Chondrocyte (in vitro differentiated cells): ENCODE results near the gene TOX4. TPM values are rescaled to one million over a fixed set of nuclear protein-coding genes. Genes with fewer than 3 reads are reported as not detected.

Experiments
- DNase-seq: peaks from one replicate; pipeline ENCODE4 v3.0.0; 2021; ENCODE audit warnings: mixed read lengths, low spot score
- H3K27ac Mint-ChIP-seq: one replicate; pipeline ENCODE4 v1.8.0; 2021; ENCODE audit warnings: mild to moderate bottlenecking, moderate library complexity, mixed read lengths; ENCODE audit not compliant: unreplicated experiment
- H3K27me3 Mint-ChIP-seq: 2 replicates; pipeline ENCODE4 v1.8.0; 2021; ENCODE audit warnings: low read depth, mixed read lengths
- H3K36me3 Mint-ChIP-seq: 2 replicates; pipeline ENCODE4 v1.8.0; 2021; ENCODE audit warnings: low read depth, mixed read lengths
- H3K4me1 Mint-ChIP-seq: 2 replicates; pipeline ENCODE4 v1.8.0; 2021; ENCODE audit warnings: low read depth, mild to moderate bottlenecking, mixed read lengths
- H3K4me3 Mint-ChIP-seq: one replicate; pipeline ENCODE4 v1.8.0; 2021; ENCODE audit warnings: mild to moderate bottlenecking, moderate library complexity, mixed read lengths; ENCODE audit not compliant: unreplicated experiment
- H3K9me3 Mint-ChIP-seq: 2 replicates; pipeline ENCODE4 v1.8.0; 2021; ENCODE audit warnings: low read depth, mixed read lengths
- total RNA-seq: library from RNA; stranded (reverse); gene quantifications from 3 replicates; pipeline ENCODE4 v1.2.1, GENCODE V29; 2021
- TF ChIP-seq, protein P1 (sequence below): fragments of 200-600 bp; sonication (generic); IDR thresholded peaks from 2 replicates; pipeline ENCODE4 v1.5.0; 2021; ENCODE audit warnings: antibody characterized with exemption, mild to moderate bottlenecking, moderate library complexity

Gene TOX4
- total RNA-seq, 1 donor from 2014 or later = 71.8 TPM

DNA sequence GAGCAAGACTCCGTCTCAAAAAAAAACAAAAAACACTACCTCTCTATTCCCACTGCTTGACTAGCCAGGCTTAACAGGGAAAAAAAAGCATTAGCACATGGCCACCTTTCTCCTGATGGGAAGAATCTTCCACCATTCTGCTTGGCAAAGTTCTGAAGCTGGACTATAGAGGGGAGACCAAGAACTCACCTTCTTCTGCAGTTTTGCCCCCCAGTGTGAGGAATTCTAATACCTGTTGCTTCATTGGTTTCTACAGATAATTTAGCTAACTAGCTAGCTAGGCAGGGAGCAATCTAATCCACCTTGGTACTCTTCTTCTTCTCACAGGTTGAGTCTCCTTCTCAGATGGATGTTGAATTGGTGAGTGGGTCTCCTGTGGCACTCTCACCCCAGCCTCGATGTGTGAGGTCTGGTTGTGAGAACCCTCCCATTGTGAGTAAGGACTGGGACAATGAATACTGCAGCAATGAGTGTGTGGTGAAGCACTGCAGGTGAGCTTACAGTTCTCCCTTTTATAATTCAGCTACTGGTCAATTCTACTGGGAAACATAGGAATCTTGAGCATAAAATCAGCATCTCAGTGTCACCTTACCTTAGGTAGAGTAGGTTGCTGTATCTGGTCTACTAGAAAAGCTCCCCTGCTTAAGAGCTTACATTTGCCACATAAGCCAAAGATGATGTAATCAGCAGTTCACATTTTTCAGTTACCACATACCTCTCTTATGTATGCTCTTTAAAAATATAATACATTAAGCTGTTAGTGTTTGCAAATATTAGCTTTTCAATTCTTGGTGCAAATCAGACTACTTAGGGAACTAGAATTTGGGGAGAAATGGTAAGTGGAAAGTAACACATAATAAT, 18.1 kb downstream of the TOX4 start:
- H3K9me3 Mint-ChIP-seq = no peaks in the 10 kb centered on the region
- peaks cover 43% of the 10 kb centered on the region for H3K36me3 Mint-ChIP-seq
- H3K4me3 Mint-ChIP-seq = no peak overlapping the region
- H3K4me1 Mint-ChIP-seq = peaks cover 11% of the 10 kb centered on the region
- TF ChIP-seq, protein P1, sequence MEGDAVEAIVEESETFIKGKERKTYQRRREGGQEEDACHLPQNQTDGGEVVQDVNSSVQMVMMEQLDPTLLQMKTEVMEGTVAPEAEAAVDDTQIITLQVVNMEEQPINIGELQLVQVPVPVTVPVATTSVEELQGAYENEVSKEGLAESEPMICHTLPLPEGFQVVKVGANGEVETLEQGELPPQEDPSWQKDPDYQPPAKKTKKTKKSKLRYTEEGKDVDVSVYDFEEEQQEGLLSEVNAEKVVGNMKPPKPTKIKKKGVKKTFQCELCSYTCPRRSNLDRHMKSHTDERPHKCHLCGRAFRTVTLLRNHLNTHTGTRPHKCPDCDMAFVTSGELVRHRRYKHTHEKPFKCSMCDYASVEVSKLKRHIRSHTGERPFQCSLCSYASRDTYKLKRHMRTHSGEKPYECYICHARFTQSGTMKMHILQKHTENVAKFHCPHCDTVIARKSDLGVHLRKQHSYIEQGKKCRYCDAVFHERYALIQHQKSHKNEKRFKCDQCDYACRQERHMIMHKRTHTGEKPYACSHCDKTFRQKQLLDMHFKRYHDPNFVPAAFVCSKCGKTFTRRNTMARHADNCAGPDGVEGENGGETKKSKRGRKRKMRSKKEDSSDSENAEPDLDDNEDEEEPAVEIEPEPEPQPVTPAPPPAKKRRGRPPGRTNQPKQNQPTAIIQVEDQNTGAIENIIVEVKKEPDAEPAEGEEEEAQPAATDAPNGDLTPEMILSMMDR = no peak
- H3K27me3 Mint-ChIP-seq = no peaks in the 10 kb centered on the region
- no peak for DNase-seq
- H3K27ac Mint-ChIP-seq = peak overlapping the region; percentile 93

DNA sequence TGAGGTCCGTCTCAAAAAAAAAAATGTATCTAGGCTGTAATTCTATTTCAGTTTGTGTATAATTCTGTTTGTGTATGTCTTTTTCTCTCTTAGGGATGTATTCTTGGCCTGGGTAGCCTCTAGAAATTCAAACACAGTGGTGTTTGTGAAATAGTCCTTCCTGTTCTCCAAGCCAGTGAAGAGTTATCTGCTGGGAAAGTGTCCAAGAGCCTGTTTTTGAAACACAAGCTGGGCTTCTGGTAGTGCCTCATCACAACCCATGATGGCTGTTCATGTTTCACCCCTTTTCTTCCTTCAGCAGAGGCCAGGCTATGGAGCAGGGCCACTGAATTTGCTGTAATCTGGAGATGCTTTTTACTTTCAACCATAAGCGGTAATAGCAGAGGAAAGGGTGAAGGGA, 19.5 kb downstream of the TOX4 start:
- peaks cover 46% of the 10 kb centered on the region for H3K36me3 Mint-ChIP-seq

DNA sequence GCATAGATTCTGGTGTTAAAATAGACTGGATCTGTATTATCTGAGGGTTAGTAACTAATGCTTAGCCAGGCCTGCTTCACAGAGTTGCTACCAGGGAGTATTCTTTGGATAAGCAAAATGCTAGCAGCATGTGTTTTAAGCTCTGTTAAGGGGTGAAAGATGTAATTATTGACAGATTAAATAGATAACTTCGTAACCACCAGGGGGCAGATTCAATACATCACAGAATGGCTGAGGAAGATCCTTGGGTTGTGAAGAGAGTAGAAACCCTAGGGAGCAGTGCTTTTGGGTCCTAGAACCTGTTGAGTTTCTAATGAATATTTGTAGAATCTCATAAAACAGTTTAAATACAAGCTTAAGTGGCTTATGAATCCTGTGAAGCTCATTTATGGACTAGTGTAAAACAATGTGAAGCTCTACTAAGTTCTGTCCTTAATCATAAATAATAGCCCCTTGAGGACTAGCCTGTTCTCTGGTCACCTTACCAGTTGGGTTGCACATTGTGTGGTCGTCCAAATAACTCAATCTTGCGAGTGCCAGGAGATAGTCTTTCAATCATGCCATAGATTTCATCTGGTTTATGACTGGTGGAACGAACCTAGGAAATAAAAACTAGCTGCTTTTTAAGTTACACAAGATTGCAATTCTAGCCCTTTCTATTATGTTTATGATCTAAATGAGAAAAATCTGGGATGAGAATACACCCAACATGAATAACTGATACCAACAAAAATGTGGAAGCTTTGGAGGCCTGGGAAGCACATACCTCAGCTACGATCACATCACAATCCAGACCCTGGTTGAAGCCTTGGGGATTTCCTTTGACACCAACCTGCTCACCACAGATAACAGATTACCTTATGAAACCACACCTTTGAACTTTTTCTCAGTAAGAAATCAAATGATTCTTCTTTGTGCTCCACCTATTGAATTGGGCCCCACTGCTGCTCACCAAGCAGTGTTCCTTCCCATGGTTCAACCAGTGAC, 21.8 kb downstream of the TOX4 start:
- H3K9me3 Mint-ChIP-seq = no peaks in the 10 kb centered on the region
- H3K27me3 Mint-ChIP-seq = no peaks in the 10 kb centered on the region
- no peak overlapping the region for H3K4me3 Mint-ChIP-seq
- DNase-seq = no peak
- TF ChIP-seq, protein P1 = peak; percentile 84
- peaks cover 11% of the 10 kb centered on the region for H3K4me1 Mint-ChIP-seq
- no peak overlapping the region for H3K27ac Mint-ChIP-seq
- peaks cover 45% of the 10 kb centered on the region for H3K36me3 Mint-ChIP-seq

More for the DNA sequence above, 19.5 kb downstream of the TOX4 start:
- peak overlapping the region; percentile 33 for H3K27ac Mint-ChIP-seq
- H3K9me3 Mint-ChIP-seq = no peaks in the 10 kb centered on the region
- TF ChIP-seq, protein P1 = no peak
- H3K4me3 Mint-ChIP-seq = no peak overlapping the region
- no peak for DNase-seq
- H3K27me3 Mint-ChIP-seq = no peaks in the 10 kb centered on the region
- H3K4me1 Mint-ChIP-seq = peaks cover 11% of the 10 kb centered on the region

DNA sequence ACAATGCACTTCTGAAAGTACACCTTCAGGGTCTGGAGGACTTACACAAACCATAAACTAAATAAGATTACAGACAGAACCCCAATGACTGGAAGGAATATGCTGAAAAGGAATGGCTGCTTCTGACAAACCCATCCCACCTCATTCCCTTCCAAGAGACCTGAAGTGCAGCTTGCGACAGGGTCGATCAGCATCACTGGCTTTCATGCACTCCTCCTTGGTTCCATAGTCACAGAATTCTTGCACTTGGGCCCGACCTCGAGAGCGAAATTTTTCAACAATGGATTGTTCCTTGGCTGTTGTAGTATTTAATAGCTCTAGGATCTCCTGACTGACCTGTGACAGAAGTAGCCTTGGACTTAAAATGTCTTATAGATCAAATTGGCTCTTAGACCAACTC, 24.6 kb downstream of the TOX4 start:
- H3K9me3 Mint-ChIP-seq = no peaks in the 10 kb centered on the region
- no peaks in the 10 kb centered on the region for H3K27me3 Mint-ChIP-seq
- no peaks in the 10 kb centered on the region for H3K4me1 Mint-ChIP-seq
- no peak for DNase-seq
- no peak overlapping the region for H3K4me3 Mint-ChIP-seq
- H3K36me3 Mint-ChIP-seq = peaks cover 32% of the 10 kb centered on the region
- TF ChIP-seq, protein P1 = no peak
- no peak overlapping the region for H3K27ac Mint-ChIP-seq

DNA sequence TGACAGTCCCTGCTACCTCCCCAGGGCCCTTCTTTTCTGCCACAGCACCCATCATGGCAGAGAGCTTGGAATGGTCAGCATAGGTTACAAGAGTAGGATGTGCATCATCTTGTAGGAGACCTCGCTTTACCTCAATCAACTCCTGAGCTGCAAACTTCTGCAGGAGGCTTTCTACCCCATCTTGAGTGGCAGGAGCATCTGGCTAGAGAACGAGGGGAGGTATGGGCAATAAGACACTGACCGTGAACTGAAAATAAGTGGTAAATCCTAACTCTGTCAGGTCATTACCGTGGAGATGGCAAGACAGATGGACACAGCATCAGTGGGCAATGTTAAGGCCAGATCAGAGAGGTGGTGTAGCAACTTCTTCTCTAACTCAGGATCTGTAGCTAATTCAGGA, 26.4 kb downstream of the TOX4 start:
- peaks cover 2% of the 10 kb centered on the region for H3K4me1 Mint-ChIP-seq
- DNase-seq = no peak
- no peaks in the 10 kb centered on the region for H3K9me3 Mint-ChIP-seq
- no peaks in the 10 kb centered on the region for H3K27me3 Mint-ChIP-seq
- H3K36me3 Mint-ChIP-seq = peaks cover 31% of the 10 kb centered on the region
- no peak overlapping the region for H3K27ac Mint-ChIP-seq
- TF ChIP-seq, protein P1 = no peak
- no peak overlapping the region for H3K4me3 Mint-ChIP-seq
